Fibroblast of lung (primary cell): Measurements from ENCODE around the gene PPP1R12C.

Source experiments
- CTCF ChIP-seq, 2 donors: IDR thresholded peaks in 1 of 2; conservative IDR thresholded peaks in 1 of 2; 1 replicate in 1 of 2; 2 replicates in 1 of 2; pipeline ENCODE4 v1.5.1; 2011 to 2012; ENCODE audit warnings: low read length in 2 of 2, control low read depth in 1 of 2, inconsistent platforms in 1 of 2, low read depth in 1 of 2, mild to moderate bottlenecking in 1 of 2
- EZH2 ChIP-seq: IDR thresholded peaks from 2 replicates; pipeline ENCODE4 v1.5.1; 2012; ENCODE audit warnings: low read length, control low read depth, mild to moderate bottlenecking; ENCODE audit errors: missing control alignments

GRCh38 chr19:55079400-55080038 is 37.9 kb downstream of the PPP1R12C start:
- TF ChIP-seq CTCF (conservative IDR thresholded peaks at IDR 0.05 in 1 of 2, IDR thresholded peaks at IDR 0.05 in 1 of 2; ENCODE audit: low read depth in 1 of 2, low read length in 2 of 2), result no peak
- no peak for TF ChIP-seq EZH2
